Measurements from ENCODE around the gene APBA2.

APBA2 gene

DNA sequence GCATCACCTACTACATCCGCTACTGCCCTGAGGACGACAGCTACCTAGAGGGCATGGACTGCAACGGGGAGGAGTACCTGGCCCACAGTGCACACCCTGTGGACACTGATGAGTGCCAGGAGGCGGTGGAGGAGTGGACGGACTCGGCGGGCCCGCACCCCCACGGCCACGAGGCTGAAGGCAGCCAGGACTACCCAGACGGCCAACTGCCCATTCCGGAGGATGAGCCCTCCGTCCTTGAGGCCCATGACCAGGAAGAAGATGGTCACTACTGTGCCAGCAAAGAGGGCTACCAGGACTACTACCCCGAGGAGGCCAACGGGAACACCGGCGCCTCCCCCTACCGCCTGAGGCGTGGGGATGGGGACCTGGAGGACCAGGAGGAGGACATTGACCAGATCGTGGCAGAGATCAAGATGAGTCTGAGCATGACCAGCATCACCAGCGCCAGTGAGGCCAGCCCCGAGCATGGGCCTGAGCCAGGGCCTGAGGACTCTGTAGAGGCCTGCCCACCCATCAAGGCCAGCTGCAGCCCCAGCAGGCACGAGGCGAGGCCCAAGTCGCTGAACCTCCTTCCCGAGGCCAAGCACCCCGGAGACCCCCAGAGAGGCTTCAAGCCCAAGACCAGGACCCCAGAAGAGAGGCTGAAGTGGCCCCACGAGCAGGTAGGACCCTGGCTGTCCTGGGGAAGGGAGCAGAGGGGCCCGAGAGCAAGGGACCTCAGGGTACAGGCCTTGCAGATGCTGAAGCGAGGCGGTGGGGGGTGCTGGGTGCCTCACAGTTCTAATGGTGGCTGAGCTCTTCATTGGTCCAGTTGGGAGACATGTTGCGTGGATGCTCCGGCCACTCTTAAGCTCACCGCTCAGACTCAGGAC is 168.6 kb downstream of the APBA2 start:
- no peak overlapping the region for H3K18ac ChIP-seq (ENCODE audit: low read depth in 1 of 2, low read length in 2 of 2)
- no peak overlapping the region for H4K8ac ChIP-seq (ENCODE audit: low read length)
- H3K4me2 ChIP-seq (ENCODE audit: low read length, poor library complexity, severe bottlenecking): no peak overlapping the region
- H2BK5ac ChIP-seq (ENCODE audit: low read depth, low read length, poor library complexity, severe bottlenecking): no peak overlapping the region
- H3K27ac ChIP-seq (ENCODE audit: low read length, poor library complexity, severe bottlenecking): no peak overlapping the region
- H2AFZ ChIP-seq (ENCODE audit: low read depth, low read length): no peak overlapping the region
- WGBS: 95% methylated on average over 34 of the region's 34 CpGs
- H3K4me1 ChIP-seq (ENCODE audit: control insufficient read depth, insufficient read depth, low read depth, low read length): no peaks in the 10 kb centered on the region
- no peaks in the 10 kb centered on the region for H3K27me3 ChIP-seq (ENCODE audit: control insufficient read depth in 1 of 2, insufficient read depth in 1 of 2, low read length in 2 of 2)
- H2BK12ac ChIP-seq (ENCODE audit: low read length in 2 of 2): no peak overlapping the region
- no peak overlapping the region for H3K4ac ChIP-seq (ENCODE audit: low read depth in 1 of 2, low read length in 2 of 2)
- H2AK5ac ChIP-seq (ENCODE audit: low read length, severe bottlenecking): no peak overlapping the region
- H3K9me3 ChIP-seq (ENCODE audit: control insufficient read depth, low read length): no peaks in the 10 kb centered on the region
- no peak overlapping the region for H2BK120ac ChIP-seq (ENCODE audit: low read depth, low read length)
- no peaks in the 10 kb centered on the region for H3K79me1 ChIP-seq (replicated peaks; ENCODE audit: low read length, poor library complexity, severe bottlenecking)
- no peak overlapping the region for H3K23ac ChIP-seq (ENCODE audit: low read length in 2 of 2)
- no peak overlapping the region for H3K9ac ChIP-seq (ENCODE audit: low read length)
- H4K91ac ChIP-seq (ENCODE audit: low read length): no peak overlapping the region
- peaks cover 0 to 7% of the 10 kb centered on the region in 2 experiments for H3K36me3 ChIP-seq (ENCODE audit: control insufficient read depth in 1 of 2, insufficient read depth in 2 of 2, low read depth in 1 of 2, low read length in 2 of 2)
- DNase-seq: no peak
- H2BK15ac ChIP-seq (ENCODE audit: low read depth, poor library complexity, severe bottlenecking): no peak overlapping the region
- H3K4me3 ChIP-seq (ENCODE audit: insufficient read depth in 1 of 2, low read depth in 1 of 2, low read length in 2 of 2): no peak overlapping the region
- H3K14ac ChIP-seq (ENCODE audit: low read length in 2 of 2): no peak overlapping the region

- H2AFZ ChIP-seq (ENCODE audit: low read depth, low read length): no peak overlapping the region
- H3K79me1 ChIP-seq (replicated peaks; ENCODE audit: low read length, poor library complexity, severe bottlenecking): peaks cover 2% of the 10 kb centered on the region
- peaks cover 0 to 7% of the 10 kb centered on the region in 2 experiments for H3K36me3 ChIP-seq (ENCODE audit: control insufficient read depth in 1 of 2, insufficient read depth in 2 of 2, low read depth in 1 of 2, low read length in 2 of 2)
- H3K14ac ChIP-seq (ENCODE audit: low read length in 2 of 2): no peak overlapping the region
- no peak overlapping the region for H3K4ac ChIP-seq (ENCODE audit: low read depth in 1 of 2, low read length in 2 of 2)
- no peak overlapping the region for H2BK15ac ChIP-seq (ENCODE audit: low read depth, poor library complexity, severe bottlenecking)
- no peak for DNase-seq
- H2AK5ac ChIP-seq (ENCODE audit: low read length, severe bottlenecking): no peak overlapping the region
- H3K9me3 ChIP-seq (ENCODE audit: control insufficient read depth, low read length): no peaks in the 10 kb centered on the region
- H2BK120ac ChIP-seq (ENCODE audit: low read depth, low read length): no peak overlapping the region
- no peak overlapping the region for H4K91ac ChIP-seq (ENCODE audit: low read length)
- no peak overlapping the region for H3K27ac ChIP-seq (ENCODE audit: low read length, poor library complexity, severe bottlenecking)
- H3K4me3 ChIP-seq (ENCODE audit: insufficient read depth in 1 of 2, low read depth in 1 of 2, low read length in 2 of 2): no peak overlapping the region
- no peak overlapping the region for H4K8ac ChIP-seq (ENCODE audit: low read length)
- no peak overlapping the region for H2BK12ac ChIP-seq (ENCODE audit: low read length in 2 of 2)
- no peaks in the 10 kb centered on the region for H3K27me3 ChIP-seq (ENCODE audit: control insufficient read depth in 1 of 2, insufficient read depth in 1 of 2, low read length in 2 of 2)
- H3K18ac ChIP-seq (ENCODE audit: low read depth in 1 of 2, low read length in 2 of 2): no peak overlapping the region
- H3K4me1 ChIP-seq (ENCODE audit: control insufficient read depth, insufficient read depth, low read depth, low read length): no peaks in the 10 kb centered on the region
- H2BK5ac ChIP-seq (ENCODE audit: low read depth, low read length, poor library complexity, severe bottlenecking): no peak overlapping the region
- H3K9ac ChIP-seq (ENCODE audit: low read length): no peak overlapping the region
- H3K4me2 ChIP-seq (ENCODE audit: low read length, poor library complexity, severe bottlenecking): no peak overlapping the region
- 90% methylated on average over 7 of the region's 7 CpGs for WGBS
- H3K23ac ChIP-seq (ENCODE audit: low read length in 2 of 2): no peak overlapping the region
Observed at GRCh38 chr15:29055876-29056275, 170.1 kb downstream of the APBA2 start.

GRCh38 chr15:29056839-29057450 is 171.2 kb downstream of the APBA2 start:
- Histone ChIP-seq H3K9me3 (ENCODE audit: control insufficient read depth, low read length) (no peaks in the 10 kb centered on the region), H3K4ac (ENCODE audit: low read depth in 1 of 2, low read length in 2 of 2) (no peak overlapping the region), H3K4me3 (ENCODE audit: insufficient read depth in 1 of 2, low read depth in 1 of 2, low read length in 2 of 2) (no peak overlapping the region), H3K4me1 (ENCODE audit: control insufficient read depth, insufficient read depth, low read depth, low read length) (no peaks in the 10 kb centered on the region), H2AFZ (ENCODE audit: low read depth, low read length) (no peak overlapping the region), H2BK120ac (ENCODE audit: low read depth, low read length) (no peak overlapping the region), H4K8ac (ENCODE audit: low read length) (no peak overlapping the region), H2BK12ac (ENCODE audit: low read length in 2 of 2) (no peak overlapping the region), H3K79me1 (replicated peaks; ENCODE audit: low read length, poor library complexity, severe bottlenecking) (peaks cover 2% of the 10 kb centered on the region), H2BK15ac (ENCODE audit: low read depth, poor library complexity, severe bottlenecking) (no peak overlapping the region), H3K18ac (ENCODE audit: low read depth in 1 of 2, low read length in 2 of 2) (no peak overlapping the region), H4K91ac (ENCODE audit: low read length) (no peak overlapping the region), H3K36me3 (ENCODE audit: control insufficient read depth in 1 of 2, insufficient read depth in 2 of 2, low read depth in 1 of 2, low read length in 2 of 2) (peaks cover 0 to 7% of the 10 kb centered on the region in 2 experiments), H3K14ac (ENCODE audit: low read length in 2 of 2) (no peak overlapping the region), H3K4me2 (ENCODE audit: low read length, poor library complexity, severe bottlenecking) (no peak overlapping the region), H3K27me3 (ENCODE audit: control insufficient read depth in 1 of 2, insufficient read depth in 1 of 2, low read length in 2 of 2) (no peaks in the 10 kb centered on the region), H2AK5ac (ENCODE audit: low read length, severe bottlenecking) (no peak overlapping the region), H3K27ac (ENCODE audit: low read length, poor library complexity, severe bottlenecking) (no peak overlapping the region), H3K9ac (ENCODE audit: low read length) (no peak overlapping the region), H3K23ac (ENCODE audit: low read length in 2 of 2) (no peak overlapping the region), H2BK5ac (ENCODE audit: low read depth, low read length, poor library complexity, severe bottlenecking) (no peak overlapping the region)
- WGBS: 58% methylated on average over 1 of the region's 4 CpGs
- DNase-seq: no peak

- Histone ChIP-seq H3K4ac (ENCODE audit: low read depth in 1 of 2, low read length in 2 of 2) (no peak overlapping the region), H3K4me3 (ENCODE audit: insufficient read depth in 1 of 2, low read depth in 1 of 2, low read length in 2 of 2) (no peak overlapping the region), H3K79me1 (replicated peaks; ENCODE audit: low read length, poor library complexity, severe bottlenecking) (peaks cover 2% of the 10 kb centered on the region), H3K23ac (ENCODE audit: low read length in 2 of 2) (no peak overlapping the region), H3K4me2 (ENCODE audit: low read length, poor library complexity, severe bottlenecking) (no peak overlapping the region), H2BK120ac (ENCODE audit: low read depth, low read length) (no peak overlapping the region), H2BK12ac (ENCODE audit: low read length in 2 of 2) (no peak overlapping the region), H3K36me3 (ENCODE audit: control insufficient read depth in 1 of 2, insufficient read depth in 2 of 2, low read depth in 1 of 2, low read length in 2 of 2) (peaks cover 0 to 7% of the 10 kb centered on the region in 2 experiments), H3K18ac (ENCODE audit: low read depth in 1 of 2, low read length in 2 of 2) (no peak overlapping the region), H2AFZ (ENCODE audit: low read depth, low read length) (no peak overlapping the region), H3K27ac (ENCODE audit: low read length, poor library complexity, severe bottlenecking) (no peak overlapping the region), H2AK5ac (ENCODE audit: low read length, severe bottlenecking) (no peak overlapping the region), H2BK5ac (ENCODE audit: low read depth, low read length, poor library complexity, severe bottlenecking) (no peak overlapping the region), H3K9me3 (ENCODE audit: control insufficient read depth, low read length) (no peaks in the 10 kb centered on the region), H4K8ac (ENCODE audit: low read length) (no peak overlapping the region), H3K4me1 (ENCODE audit: control insufficient read depth, insufficient read depth, low read depth, low read length) (no peaks in the 10 kb centered on the region), H4K91ac (ENCODE audit: low read length) (no peak overlapping the region), H3K14ac (ENCODE audit: low read length in 2 of 2) (no peak overlapping the region), H3K9ac (ENCODE audit: low read length) (no peak overlapping the region), H3K27me3 (ENCODE audit: control insufficient read depth in 1 of 2, insufficient read depth in 1 of 2, low read length in 2 of 2) (peaks cover 0 to 5% of the 10 kb centered on the region in 2 experiments), H2BK15ac (ENCODE audit: low read depth, poor library complexity, severe bottlenecking) (no peak overlapping the region)
- DNase-seq: no peak
- 91% methylated on average over 7 of the region's 8 CpGs for WGBS
Observed at GRCh38 chr15:29057856-29058255, 172.1 kb downstream of the APBA2 start.
